ENCODE results near the gene IREB2. TPM values are rescaled to one million over a fixed set of nuclear protein-coding genes. Genes with fewer than 3 reads are reported as not detected.

The IREB2 gene
- total RNA-seq, 1 experiment from 2014 or later, result 86.4 TPM

GRCh38 chr15:78389738-78390137 is 48.3 kb upstream of the IREB2 start:
- POLR2A ChIA-PET (ENCODE audit: low non-redundant PET), result no interaction called here
- CTCF ChIA-PET, result no interaction called here
- no peak for TF ChIP-seq CTCF (conservative IDR thresholded peaks at IDR 0.05; ENCODE audit: low read depth, low read length)
- no peak for TF ChIP-seq EZH2 (IDR thresholded peaks at IDR 0.05; ENCODE audit: borderline replicate concordance, low read depth, low read length, poor library complexity, severe bottlenecking)
- BruUV-seq (replicated peaks), result no TSS peak
- Histone ChIP-seq H3K4me1 (ENCODE audit: insufficient read depth, low read length, poor library complexity, severe bottlenecking) (no peaks in the 10 kb centered on the region), H3K27me3 (replicated peaks; ENCODE audit: insufficient read depth, low read depth, low read length, poor library complexity) (peaks cover 4% of the 10 kb centered on the region), H3K36me3 (ENCODE audit: insufficient read depth, low read length, poor library complexity, severe bottlenecking) (no peaks in the 10 kb centered on the region), H3K27ac (ENCODE audit: low read depth, low read length, poor library complexity, severe bottlenecking) (no peak overlapping the region), H3K4me3 (ENCODE audit: low read depth, low read length, poor library complexity, severe bottlenecking) (no peak overlapping the region), H3K9me3 (ENCODE audit: low read depth, low read length, poor library complexity, severe bottlenecking) (no peaks in the 10 kb centered on the region)
- intact Hi-C loops (cut with micrococcal nuclease; ENCODE audit: unreplicated experiment), result no loop called here
- no peak for DNase-seq (ENCODE audit: low spot score)

GRCh38 chr15:78390242-78390641 is 47.8 kb upstream of the IREB2 start:
- ChIA-PET CTCF (no interaction called here), POLR2A (ENCODE audit: low non-redundant PET) (no interaction called here)
- Histone ChIP-seq H3K27ac (ENCODE audit: low read depth, low read length, poor library complexity, severe bottlenecking) (no peak overlapping the region), H3K4me1 (ENCODE audit: insufficient read depth, low read length, poor library complexity, severe bottlenecking) (no peaks in the 10 kb centered on the region), H3K4me3 (ENCODE audit: low read depth, low read length, poor library complexity, severe bottlenecking) (no peak overlapping the region), H3K27me3 (replicated peaks; ENCODE audit: insufficient read depth, low read depth, low read length, poor library complexity) (peaks cover 4% of the 10 kb centered on the region), H3K36me3 (ENCODE audit: insufficient read depth, low read length, poor library complexity, severe bottlenecking) (no peaks in the 10 kb centered on the region), H3K9me3 (ENCODE audit: low read depth, low read length, poor library complexity, severe bottlenecking) (no peaks in the 10 kb centered on the region)
- intact Hi-C loops (cut with micrococcal nuclease; ENCODE audit: unreplicated experiment), result no loop called here
- no peak for DNase-seq (ENCODE audit: low spot score)
- BruUV-seq (replicated peaks), result no TSS peak
- no peak for TF ChIP-seq CTCF (conservative IDR thresholded peaks at IDR 0.05; ENCODE audit: low read depth, low read length)
- TF ChIP-seq EZH2 (IDR thresholded peaks at IDR 0.05; ENCODE audit: borderline replicate concordance, low read depth, low read length, poor library complexity, severe bottlenecking), result no peak

DNA sequence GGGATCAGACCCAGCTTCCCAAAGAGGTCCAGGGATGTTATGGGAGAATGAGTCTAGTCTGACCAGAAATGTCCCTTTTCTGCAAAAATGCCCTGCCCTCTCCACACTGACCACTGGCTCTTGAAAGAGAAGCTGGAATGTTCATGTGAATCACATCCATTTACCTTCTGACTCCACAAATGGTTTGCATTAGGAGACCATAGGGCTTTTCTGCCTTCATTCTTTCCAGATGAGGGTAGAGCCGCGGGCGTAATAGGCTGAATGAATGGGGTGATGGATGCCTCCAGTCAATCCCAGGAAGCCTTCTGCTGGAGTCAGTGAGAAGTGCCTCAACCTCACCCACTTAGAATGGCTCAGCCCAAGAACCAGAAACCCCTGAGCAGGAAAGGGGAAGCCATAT is 47.2 kb upstream of the IREB2 start:
- intact Hi-C loops (cut with micrococcal nuclease; ENCODE audit: unreplicated experiment), result no loop called here
- Histone ChIP-seq H3K9me3 (ENCODE audit: low read depth, low read length, poor library complexity, severe bottlenecking) (no peaks in the 10 kb centered on the region), H3K27ac (ENCODE audit: low read depth, low read length, poor library complexity, severe bottlenecking) (no peak overlapping the region), H3K4me1 (ENCODE audit: insufficient read depth, low read length, poor library complexity, severe bottlenecking) (no peaks in the 10 kb centered on the region), H3K36me3 (ENCODE audit: insufficient read depth, low read length, poor library complexity, severe bottlenecking) (no peaks in the 10 kb centered on the region), H3K4me3 (ENCODE audit: low read depth, low read length, poor library complexity, severe bottlenecking) (no peak overlapping the region), H3K27me3 (replicated peaks; ENCODE audit: insufficient read depth, low read depth, low read length, poor library complexity) (peaks cover 4% of the 10 kb centered on the region)
- no peak for TF ChIP-seq CTCF (conservative IDR thresholded peaks at IDR 0.05; ENCODE audit: low read depth, low read length)
- TF ChIP-seq EZH2 (IDR thresholded peaks at IDR 0.05; ENCODE audit: borderline replicate concordance, low read depth, low read length, poor library complexity, severe bottlenecking), result no peak
- no TSS peak for BruUV-seq (replicated peaks)
- no peak for DNase-seq (ENCODE audit: low spot score)
- POLR2A ChIA-PET (ENCODE audit: low non-redundant PET), result no interaction called here
- CTCF ChIA-PET, result no interaction called here
